ENCODE measurements around the gene ZFTA. TPM values are rescaled to one million over a fixed set of nuclear protein-coding genes. Genes with fewer than 3 reads are reported as not detected.

The ZFTA gene
- total and polyA plus RNA-seq, 10 donors = 3.8 to 16.9 (median 9.2) TPM

DNA sequence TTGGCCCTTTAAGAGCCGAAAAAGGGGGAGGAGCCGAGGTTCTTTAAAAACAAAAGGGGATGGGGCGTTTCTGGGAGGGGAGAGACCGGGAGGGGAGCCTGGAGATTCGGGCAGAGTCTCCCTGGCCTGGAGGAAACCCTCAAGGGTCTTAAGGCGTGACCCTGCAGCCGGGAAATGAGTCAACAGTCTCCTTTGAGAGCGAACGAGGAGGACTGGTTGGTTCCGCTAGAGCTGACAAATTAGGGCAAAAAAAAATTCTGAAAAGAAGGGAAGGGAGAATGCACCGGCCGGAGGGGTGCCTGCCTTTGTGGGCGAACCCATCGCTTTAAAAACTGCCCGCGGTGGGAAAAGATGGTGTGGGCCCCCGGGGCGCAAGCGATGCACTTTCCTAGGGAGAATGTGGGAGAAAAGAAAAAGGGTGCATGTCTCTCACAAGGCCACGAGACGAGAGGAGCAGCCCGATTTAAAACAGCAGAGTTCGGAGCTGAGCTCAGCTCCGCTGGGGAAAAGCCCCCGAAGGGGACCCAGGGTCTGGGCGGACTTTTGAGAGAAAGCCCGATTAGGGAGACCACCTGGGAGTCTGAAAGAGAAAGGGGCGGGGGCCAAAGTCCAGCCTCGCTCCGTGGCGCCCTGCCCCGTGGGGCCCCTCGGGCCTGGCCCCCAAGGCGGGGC is 874 bp downstream of the ZFTA start:
- no peaks in the 10 kb centered on the region for H3K9me3 ChIP-seq
- peaks cover 0 to 20% (median 0%) of the 10 kb centered on the region in 6 donors for H3K36me3 ChIP-seq
- H3K27me3 ChIP-seq (replicated peaks in 1 of 7) = peaks cover 0 to 21% (median 14%) of the 10 kb centered on the region in 7 donors
- H3K27ac ChIP-seq = peak overlapping the region; percentile 28 to 84 (median 80)
- no peak for DNase-seq
- H3K4me1 ChIP-seq = peaks cover 8 to 56% (median 25%) of the 10 kb centered on the region in 6 donors
- H3K4me3 ChIP-seq = peak overlapping the region; percentile 76 to 96 (median 86)
- 0 to 1% (median 0%) methylated on average over 27 to 34 of the region's 34 CpGs for WGBS, 5 donors
- peak in 2 of 3 donors; percentile 25 to 47 for TF ChIP-seq POLR2AphosphoS5 (IDR thresholded peaks at IDR 0.05)
- TF ChIP-seq, protein P1, sequence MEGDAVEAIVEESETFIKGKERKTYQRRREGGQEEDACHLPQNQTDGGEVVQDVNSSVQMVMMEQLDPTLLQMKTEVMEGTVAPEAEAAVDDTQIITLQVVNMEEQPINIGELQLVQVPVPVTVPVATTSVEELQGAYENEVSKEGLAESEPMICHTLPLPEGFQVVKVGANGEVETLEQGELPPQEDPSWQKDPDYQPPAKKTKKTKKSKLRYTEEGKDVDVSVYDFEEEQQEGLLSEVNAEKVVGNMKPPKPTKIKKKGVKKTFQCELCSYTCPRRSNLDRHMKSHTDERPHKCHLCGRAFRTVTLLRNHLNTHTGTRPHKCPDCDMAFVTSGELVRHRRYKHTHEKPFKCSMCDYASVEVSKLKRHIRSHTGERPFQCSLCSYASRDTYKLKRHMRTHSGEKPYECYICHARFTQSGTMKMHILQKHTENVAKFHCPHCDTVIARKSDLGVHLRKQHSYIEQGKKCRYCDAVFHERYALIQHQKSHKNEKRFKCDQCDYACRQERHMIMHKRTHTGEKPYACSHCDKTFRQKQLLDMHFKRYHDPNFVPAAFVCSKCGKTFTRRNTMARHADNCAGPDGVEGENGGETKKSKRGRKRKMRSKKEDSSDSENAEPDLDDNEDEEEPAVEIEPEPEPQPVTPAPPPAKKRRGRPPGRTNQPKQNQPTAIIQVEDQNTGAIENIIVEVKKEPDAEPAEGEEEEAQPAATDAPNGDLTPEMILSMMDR (IDR thresholded peaks at IDR 0.05 in 8 of 11, conservative IDR thresholded peaks at IDR 0.05 in 3 of 11) = no peak
- TF ChIP-seq POLR2A (IDR thresholded peaks at IDR 0.05) = no peak
- intact Hi-C loops (cut with DNase I; ENCODE audit: low total_unique reads) = loop anchor here (5.0 kb wide), 1 partner anchor 385 kb away; no protein-coding TSS in a partner anchor

DNA sequence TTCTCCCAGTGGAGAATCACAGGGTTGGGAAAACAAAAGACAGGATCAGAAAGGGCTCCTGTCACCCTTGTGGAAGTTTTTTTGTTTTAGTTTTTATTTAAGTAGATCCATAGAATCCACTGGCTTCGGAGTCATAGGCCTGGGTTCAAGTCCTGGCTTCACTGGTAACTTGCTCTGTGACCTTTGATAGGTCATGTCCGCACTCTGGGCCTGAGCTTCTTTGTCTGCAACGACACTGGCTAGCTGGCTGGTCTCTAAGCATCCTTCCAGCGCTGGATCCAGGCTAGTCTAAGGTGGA is 1.4 kb downstream of the ZFTA start:
- WGBS, 5 donors = 17 to 22% (median 19%) methylated on average over 4 of the region's 4 CpGs
- TF ChIP-seq POLR2A (IDR thresholded peaks at IDR 0.05) (no peak), POLR2AphosphoS5 (IDR thresholded peaks at IDR 0.05) (no peak)
- TF ChIP-seq, protein P1 (IDR thresholded peaks at IDR 0.05 in 8 of 11, conservative IDR thresholded peaks at IDR 0.05 in 3 of 11) = no peak
- Histone ChIP-seq H3K27me3 (replicated peaks in 1 of 7) (peaks cover 0 to 21% (median 14%) of the 10 kb centered on the region in 7 donors), H3K9me3 (no peaks in the 10 kb centered on the region), H3K4me1 (peaks cover 8 to 61% (median 25%) of the 10 kb centered on the region in 6 donors), H3K4me3 (peak overlapping the region; percentile 76 to 96 (median 86)), H3K27ac (peak overlapping the region in 6 of 8 donors; percentile 71 to 84 (median 82)), H3K36me3 (peaks cover 0 to 20% (median 0%) of the 10 kb centered on the region in 6 donors)
- no peak for DNase-seq
- intact Hi-C loops (cut with DNase I; ENCODE audit: low total_unique reads) = loop anchor here (5.0 kb wide), 1 partner anchor 385 kb away; no protein-coding TSS in a partner anchor

DNA sequence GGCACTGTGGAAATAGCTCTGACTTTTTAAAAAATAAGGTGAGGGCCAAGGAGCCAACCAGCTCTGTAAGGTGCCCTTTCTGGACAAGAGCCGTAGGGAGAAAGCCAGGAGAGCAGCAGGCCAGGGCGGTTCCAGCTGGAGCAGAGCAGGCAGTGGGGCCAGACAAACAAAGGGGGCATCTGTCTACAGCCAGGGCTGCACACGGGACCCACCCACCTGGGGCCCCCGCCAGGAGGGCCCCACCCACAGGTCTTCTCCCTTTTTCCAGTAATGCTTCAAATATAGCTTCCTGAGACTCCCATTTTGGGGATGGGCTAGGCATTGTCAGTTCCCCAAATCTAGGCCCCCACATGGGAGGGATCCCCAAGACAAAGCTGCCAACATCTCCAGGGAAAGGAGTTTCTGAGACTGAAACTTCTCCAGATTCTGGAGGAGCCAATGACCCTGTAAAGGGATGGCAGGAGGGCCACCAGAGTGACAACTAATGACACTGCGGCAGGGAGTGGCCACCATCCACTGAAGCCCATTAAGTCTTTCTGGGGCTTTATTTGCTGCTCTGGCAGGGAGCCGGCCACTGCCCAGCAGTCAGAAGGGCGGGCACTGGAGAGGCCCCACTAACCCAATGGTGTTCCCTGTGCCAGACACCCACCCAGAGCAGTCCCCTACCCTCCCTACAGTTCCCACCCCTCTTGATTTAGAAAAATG is 1.9 kb downstream of the ZFTA start:
- Histone ChIP-seq H3K27ac (peak overlapping the region in 4 of 8 donors; percentile 79 to 84 (median 83)), H3K36me3 (peaks cover 0 to 20% (median 0%) of the 10 kb centered on the region in 6 donors), H3K27me3 (replicated peaks in 1 of 7) (peaks cover 0 to 21% (median 14%) of the 10 kb centered on the region in 7 donors), H3K9me3 (no peaks in the 10 kb centered on the region), H3K4me1 (peaks cover 8 to 61% (median 25%) of the 10 kb centered on the region in 6 donors), H3K4me3 (peak overlapping the region in 5 of 8 donors; percentile 85 to 96 (median 88))
- 63 to 85% (median 81%) methylated on average over 4 to 7 of the region's 7 CpGs for WGBS, 5 donors
- intact Hi-C loops (cut with DNase I; ENCODE audit: low total_unique reads) = loop anchor here (5.0 kb wide), 1 partner anchor 386 kb away; no protein-coding TSS in a partner anchor
- TF ChIP-seq POLR2AphosphoS5 (IDR thresholded peaks at IDR 0.05) = no peak
- TF ChIP-seq POLR2A (IDR thresholded peaks at IDR 0.05) = no peak
- TF ChIP-seq, protein P1 (IDR thresholded peaks at IDR 0.05 in 8 of 11, conservative IDR thresholded peaks at IDR 0.05 in 3 of 11) = no peak
- DNase-seq = no peak

Measured in spleen (tissue), 11 donors.